IMR-90 (cell line): ENCODE measurements around the gene PSMD1. TPM values are rescaled to one million over a fixed set of nuclear protein-coding genes. Genes with fewer than 3 reads are reported as not detected.

Experiments
- ATAC-seq: fragments of 200-7000 bp; cut with Tn5 transposase; 2 replicates; pipeline ENCODE4 v1.9.1; 2020; ENCODE audit warnings: low read depth, mild to moderate bottlenecking, moderate library complexity
- BruUV-seq: library from RNA; stranded (reverse); fragments of 400-500 nt; replicated peaks from 2 replicates; lab custom pipeline; 2021; lab: Mats Ljungman, UMichigan
- CTCF ChIA-PET: fragments of 300-600 bp; formaldehyde crosslinking; extraction: SDS; loops from one replicate; lab custom pipeline; 2021; ENCODE audit warnings: antibody characterized with exemption; lab: Yijun Ruan, JAX
- POLR2A ChIA-PET: fragments of 300-600 bp; sonication (Branson Sonifier 250); formaldehyde crosslinking; loops from one replicate; lab custom pipeline; 2022; ENCODE audit warnings: antibody characterized with exemption; ENCODE audit not compliant: unreplicated experiment; lab: Charles Lee
- DNase-seq: peaks from one replicate; pipeline ENCODE4 v3.0.0; 2013
- H2AFZ ChIP-seq: replicated peaks from 2 replicates; pipeline ENCODE3; 2013; ENCODE audit warnings: low read length, mild to moderate bottlenecking; ENCODE audit not compliant: poor library complexity
- H2AK5ac ChIP-seq: 2 replicates; pipeline ENCODE4 v1.6.1; 2013; ENCODE audit warnings: low read depth, low read length, inconsistent platforms
- H2AK9ac ChIP-seq: replicated peaks from 2 replicates; pipeline ENCODE3; 2013; ENCODE audit warnings: mild to moderate bottlenecking, low read depth, low read length, moderate library complexity; ENCODE audit not compliant: poor library complexity
- H2BK120ac ChIP-seq: 2 replicates; pipeline ENCODE4 v1.6.1; 2013; ENCODE audit warnings: low read depth, low read length, inconsistent platforms
- H2BK15ac ChIP-seq: 3 replicates; pipeline ENCODE4 v1.6.1; 2013; ENCODE audit warnings: low read depth, low read length, inconsistent platforms
- H2BK20ac ChIP-seq: 2 replicates; pipeline ENCODE4 v1.6.1; 2013; ENCODE audit warnings: low read depth, mild to moderate bottlenecking, inconsistent platforms, low read length, moderate library complexity
- H2BK5ac ChIP-seq: 2 replicates; pipeline ENCODE4 v1.6.1; 2013; ENCODE audit warnings: mild to moderate bottlenecking, low read depth, low read length, inconsistent platforms; ENCODE audit not compliant: poor library complexity, severe bottlenecking
- H3K14ac ChIP-seq: replicated peaks from 2 replicates; pipeline ENCODE4 v1.6.1; 2013; ENCODE audit warnings: low read depth, low read length, inconsistent platforms
- H3K18ac ChIP-seq: 2 replicates; pipeline ENCODE4 v1.6.1; 2013; ENCODE audit warnings: low read depth, low read length, control low read depth
- H3K23ac ChIP-seq: 2 replicates; pipeline ENCODE4 v1.6.1; 2013; ENCODE audit warnings: low read depth, low read length, inconsistent platforms
- H3K27ac ChIP-seq: 2 replicates; pipeline ENCODE4 v1.5.1; 2013; ENCODE audit warnings: mild to moderate bottlenecking, control low read depth, low read length; ENCODE audit not compliant: insufficient read depth
- H3K27me3 ChIP-seq: 2 replicates; pipeline ENCODE4 v1.6.1; 2013; ENCODE audit warnings: low read length; ENCODE audit not compliant: control insufficient read depth, insufficient read depth
- H3K36me3 ChIP-seq: 2 replicates; pipeline ENCODE4 v1.6.1; 2013; ENCODE audit warnings: low read length, mixed read lengths; ENCODE audit not compliant: control insufficient read depth, insufficient read depth
- H3K4ac ChIP-seq: 2 replicates; pipeline ENCODE4 v1.6.1; 2013; ENCODE audit warnings: low read depth, low read length, inconsistent platforms
- H3K4me1 ChIP-seq: 2 replicates; pipeline ENCODE4 v1.6.1; 2013; ENCODE audit warnings: low read length, mixed read lengths; ENCODE audit not compliant: control insufficient read depth, insufficient read depth
- H3K4me2 ChIP-seq: 2 replicates; pipeline ENCODE4 v1.6.1; 2013; ENCODE audit warnings: low read depth, mild to moderate bottlenecking, control low read depth, low read length, moderate library complexity
- H3K4me3 ChIP-seq: 2 replicates; pipeline ENCODE4 v1.5.1; 2013; ENCODE audit warnings: low read depth, mild to moderate bottlenecking, control low read depth, low read length, moderate library complexity; ENCODE audit not compliant: insufficient read depth
- H3K56ac ChIP-seq: 2 replicates; pipeline ENCODE4 v1.6.1; 2013; ENCODE audit warnings: low read length, inconsistent platforms; ENCODE audit not compliant: insufficient read depth; ENCODE audit errors: extremely low read depth
- H3K79me1 ChIP-seq, 2 experiments: 2 replicates each; pipeline ENCODE4 v1.6.1; 2013; ENCODE audit warnings: low read length in 2 of 2, inconsistent platforms in 1 of 2, low read depth in 1 of 2
- H3K9ac ChIP-seq: 2 replicates; pipeline ENCODE4 v1.6.1; 2013; ENCODE audit warnings: low read depth, low read length, control low read depth
- H3K9me1 ChIP-seq: 2 replicates; pipeline ENCODE4 v1.6.1; 2013; ENCODE audit warnings: low read length, inconsistent platforms; ENCODE audit not compliant: insufficient read depth
- H3K9me3 ChIP-seq: 2 replicates; pipeline ENCODE4 v1.6.1; 2013; ENCODE audit warnings: low read length; ENCODE audit not compliant: control insufficient read depth, insufficient read depth
- H4K20me1 ChIP-seq: 2 replicates; pipeline ENCODE4 v1.6.1; 2013; ENCODE audit warnings: low read length, inconsistent platforms; ENCODE audit not compliant: insufficient read depth
- H4K5ac ChIP-seq: 2 replicates; pipeline ENCODE4 v1.6.1; 2013; ENCODE audit warnings: mild to moderate bottlenecking, low read depth, low read length, control low read depth
- H4K8ac ChIP-seq, 2 experiments: 2 replicates each; pipeline ENCODE4 v1.6.1; 2013; ENCODE audit warnings: low read depth in 2 of 2, low read length in 2 of 2, control low read depth in 1 of 2, inconsistent platforms in 1 of 2
- H4K91ac ChIP-seq: 2 replicates; pipeline ENCODE4 v1.6.1; 2013; ENCODE audit warnings: low read depth, low read length, inconsistent platforms; ENCODE audit not compliant: insufficient read depth
- BHLHE40 ChIP-seq: fragments of 150-350 bp; IDR thresholded peaks from 2 replicates; pipeline ENCODE4 v1.6.1; 2016; ENCODE audit warnings: mild to moderate bottlenecking, low read depth, low read length
- CEBPB ChIP-seq: IDR thresholded peaks from 2 replicates; pipeline ENCODE4 v1.6.1; 2012; ENCODE audit warnings: low read depth, low read length, improper control_type of control experiment
- CHD1 ChIP-seq: IDR thresholded peaks from 2 replicates; pipeline ENCODE4 v1.6.1; 2012; ENCODE audit warnings: low read depth, low read length, improper control_type of control experiment
- MAFK ChIP-seq: IDR thresholded peaks from 2 replicates; pipeline ENCODE4 v1.6.1; 2012; ENCODE audit warnings: low read depth, low read length, improper control_type of control experiment
- MAZ ChIP-seq: IDR thresholded peaks from 2 replicates; pipeline ENCODE4 v1.6.1; 2012; ENCODE audit warnings: low read depth, mild to moderate bottlenecking, low read length, improper control_type of control experiment, moderate library complexity, borderline replicate concordance
- MXI1 ChIP-seq: IDR thresholded peaks from 2 replicates; pipeline ENCODE4 v1.6.1; 2012; ENCODE audit warnings: low read depth, mild to moderate bottlenecking, low read length, moderate library complexity, borderline replicate concordance
- NFE2L2 ChIP-seq: fragments of 150-350 bp; IDR thresholded peaks from 2 replicates; pipeline ENCODE4 v1.6.1; 2016; ENCODE audit warnings: low read depth, mild to moderate bottlenecking, low read length
- POLR2A ChIP-seq: IDR thresholded peaks from 2 replicates; pipeline ENCODE4 v1.6.1; 2012; ENCODE audit warnings: mild to moderate bottlenecking, low read depth, low read length
- RAD21 ChIP-seq: IDR thresholded peaks from 2 replicates; pipeline ENCODE4 v1.6.1; 2012; ENCODE audit warnings: low read length, improper control_type of control experiment
- RCOR1 ChIP-seq: IDR thresholded peaks from 2 replicates; pipeline ENCODE4 v1.6.1; 2012; ENCODE audit warnings: mild to moderate bottlenecking, low read length, improper control_type of control experiment; ENCODE audit not compliant: insufficient replicate concordance
- RFX5 ChIP-seq: IDR thresholded peaks from 2 replicates; pipeline ENCODE4 v1.8.0; 2012; ENCODE audit warnings: low read depth, mild to moderate bottlenecking, low read length, moderate library complexity
- SMC3 ChIP-seq: fragments of 150-350 bp; IDR thresholded peaks from 2 replicates; pipeline ENCODE4 v1.6.1; 2016; ENCODE audit warnings: low read depth, mild to moderate bottlenecking, antibody characterized with exemption, low read length, moderate library complexity
- whole genome bisulfite sequencing, 2 experiments: methylation state at CpG; one replicate each; pipeline versions ENCODE4 v1.1.5 to v1.1.7; 2013; ENCODE audit warnings: missing lambda C conversion rate in 2 of 2; ENCODE audit not compliant: insufficient read length in 1 of 2; ENCODE audit errors: extremely low coverage in 2 of 2; 5-methylcytosine and 5-hydroxymethylcytosine counted together
- dilution Hi-C: fragments of 300-500 bp; cut with HindIII; formaldehyde crosslinking; loops from one replicate; pipeline ENCODE4 v1.14.3; 2018; ENCODE audit warnings: low sequenced_read_pairs; ENCODE audit not compliant: unreplicated experiment
- in situ Hi-C: fragments of 300-500 bp; cut with MboI; formaldehyde crosslinking; loops from 3 replicates; pipeline ENCODE4 v1.14.3; 2019; ENCODE audit warnings: low sequenced_read_pairs, inconsistent platforms, mixed read lengths
- intact Hi-C: fragments of 100-400 bp; cut with micrococcal nuclease; formaldehyde crosslinking; loops from 2 replicates; pipeline ENCODE4 v1.10.0; 2022
- polyA plus RNA-seq, 3 experiments: library from polyadenylated mRNA; depleted of rRNA; stranded (reverse); fragments of >200 nt; gene quantifications; 2 replicates each; pipeline ENCODE4 v1.2.3, GENCODE V29; 2012; ENCODE audit warnings: low replicate concordance in 1 of 3
- total RNA-seq: library from RNA; depleted of rRNA; stranded (reverse); fragments of >200 nt; gene quantifications from 2 replicates; pipeline ENCODE4 v1.2.3, GENCODE V29; 2012
- TF ChIP-seq, protein P1 (sequence below): conservative IDR thresholded peaks from 2 replicates; pipeline ENCODE4 v1.5.1; 2012; ENCODE audit warnings: mild to moderate bottlenecking, low read depth, low read length, improper control_type of control experiment
- TF ChIP-seq, protein P2 (sequence below): fragments of 150-350 bp; IDR thresholded peaks from 2 replicates; pipeline ENCODE4 v1.6.1; 2016; ENCODE audit warnings: low read depth, mild to moderate bottlenecking, low read length, moderate library complexity, borderline replicate concordance
- TF ChIP-seq, protein P3 (sequence below): fragments of 150-350 bp; IDR thresholded peaks from 2 replicates; pipeline ENCODE4 v1.6.1; 2017; ENCODE audit warnings: mild to moderate bottlenecking, antibody characterized with exemption, low read length, low read depth

The PSMD1 gene
- total and polyA plus RNA-seq, 2 of the 4 experiments (the other 2 are of a cell fraction) = 89.8 to 181 TPM

DNA sequence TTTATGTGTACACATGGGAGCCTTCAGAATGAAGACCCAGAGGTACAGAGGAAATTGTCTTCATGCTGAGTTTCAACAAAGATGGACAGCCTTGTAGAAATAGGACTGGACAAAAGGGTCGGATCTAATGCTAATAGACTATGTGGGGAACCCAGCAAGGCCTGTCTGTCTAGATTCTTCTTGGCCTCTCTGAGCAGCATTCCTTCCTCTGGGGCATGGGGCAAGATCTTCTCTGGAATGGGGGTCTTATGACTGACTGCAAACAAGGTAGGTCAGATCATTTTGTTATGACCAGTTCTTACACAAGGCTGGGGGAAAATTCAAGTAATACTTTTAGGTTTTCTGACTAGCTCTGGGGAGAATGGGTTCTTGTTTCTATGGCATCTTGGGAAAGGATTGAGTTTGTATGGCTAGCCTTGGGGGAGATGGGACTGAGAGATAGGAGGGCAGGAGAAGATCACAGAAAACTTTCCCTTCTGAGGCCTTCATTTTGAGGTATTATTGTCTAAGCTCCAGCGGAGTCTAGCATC is 46.4 kb upstream of the PSMD1 start:
- ATAC-seq (no peak), DNase-seq (no peak)
- no peak overlapping the region for H4K8ac ChIP-seq
- dilution Hi-C loops = no loop called here
- H3K4me2 ChIP-seq = no peak overlapping the region
- no peaks in the 10 kb centered on the region for H3K79me1 ChIP-seq
- no TSS peak for BruUV-seq
- H3K18ac ChIP-seq = no peak overlapping the region
- intact Hi-C loops = loop anchor here (10.0 kb wide), 1 partner anchor 55 kb away; no protein-coding TSS in a partner anchor
- no peak overlapping the region for H3K14ac ChIP-seq
- no peak overlapping the region for H3K4ac ChIP-seq
- WGBS, 2 experiments = 18% methylated on average over 1 of the region's 2 CpGs; no CpG with 5 or more reads in 1 of the 2 experiments
- no peak overlapping the region for H2AK9ac ChIP-seq
- H3K36me3 ChIP-seq = no peaks in the 10 kb centered on the region
- H2AK5ac ChIP-seq = no peak overlapping the region
- H2AFZ ChIP-seq = no peak overlapping the region
- POLR2A ChIA-PET = no interaction called here
- H3K27ac ChIP-seq = no peak overlapping the region
- H3K23ac ChIP-seq = no peak overlapping the region
- TF ChIP-seq BHLHE40 = no peak
- TF ChIP-seq SMC3 = no peak
- no peak for TF ChIP-seq CEBPB
- no peak for TF ChIP-seq RFX5
- no peak for TF ChIP-seq NFE2L2
- no peak for TF ChIP-seq MXI1
- TF ChIP-seq POLR2A = no peak
- TF ChIP-seq MAFK = no peak
- TF ChIP-seq, protein P1, sequence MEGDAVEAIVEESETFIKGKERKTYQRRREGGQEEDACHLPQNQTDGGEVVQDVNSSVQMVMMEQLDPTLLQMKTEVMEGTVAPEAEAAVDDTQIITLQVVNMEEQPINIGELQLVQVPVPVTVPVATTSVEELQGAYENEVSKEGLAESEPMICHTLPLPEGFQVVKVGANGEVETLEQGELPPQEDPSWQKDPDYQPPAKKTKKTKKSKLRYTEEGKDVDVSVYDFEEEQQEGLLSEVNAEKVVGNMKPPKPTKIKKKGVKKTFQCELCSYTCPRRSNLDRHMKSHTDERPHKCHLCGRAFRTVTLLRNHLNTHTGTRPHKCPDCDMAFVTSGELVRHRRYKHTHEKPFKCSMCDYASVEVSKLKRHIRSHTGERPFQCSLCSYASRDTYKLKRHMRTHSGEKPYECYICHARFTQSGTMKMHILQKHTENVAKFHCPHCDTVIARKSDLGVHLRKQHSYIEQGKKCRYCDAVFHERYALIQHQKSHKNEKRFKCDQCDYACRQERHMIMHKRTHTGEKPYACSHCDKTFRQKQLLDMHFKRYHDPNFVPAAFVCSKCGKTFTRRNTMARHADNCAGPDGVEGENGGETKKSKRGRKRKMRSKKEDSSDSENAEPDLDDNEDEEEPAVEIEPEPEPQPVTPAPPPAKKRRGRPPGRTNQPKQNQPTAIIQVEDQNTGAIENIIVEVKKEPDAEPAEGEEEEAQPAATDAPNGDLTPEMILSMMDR = no peak
- TF ChIP-seq, protein P2, sequence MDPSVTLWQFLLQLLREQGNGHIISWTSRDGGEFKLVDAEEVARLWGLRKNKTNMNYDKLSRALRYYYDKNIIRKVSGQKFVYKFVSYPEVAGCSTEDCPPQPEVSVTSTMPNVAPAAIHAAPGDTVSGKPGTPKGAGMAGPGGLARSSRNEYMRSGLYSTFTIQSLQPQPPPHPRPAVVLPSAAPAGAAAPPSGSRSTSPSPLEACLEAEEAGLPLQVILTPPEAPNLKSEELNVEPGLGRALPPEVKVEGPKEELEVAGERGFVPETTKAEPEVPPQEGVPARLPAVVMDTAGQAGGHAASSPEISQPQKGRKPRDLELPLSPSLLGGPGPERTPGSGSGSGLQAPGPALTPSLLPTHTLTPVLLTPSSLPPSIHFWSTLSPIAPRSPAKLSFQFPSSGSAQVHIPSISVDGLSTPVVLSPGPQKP = no peak
- no peak for TF ChIP-seq CHD1
- TF ChIP-seq, protein P3, sequence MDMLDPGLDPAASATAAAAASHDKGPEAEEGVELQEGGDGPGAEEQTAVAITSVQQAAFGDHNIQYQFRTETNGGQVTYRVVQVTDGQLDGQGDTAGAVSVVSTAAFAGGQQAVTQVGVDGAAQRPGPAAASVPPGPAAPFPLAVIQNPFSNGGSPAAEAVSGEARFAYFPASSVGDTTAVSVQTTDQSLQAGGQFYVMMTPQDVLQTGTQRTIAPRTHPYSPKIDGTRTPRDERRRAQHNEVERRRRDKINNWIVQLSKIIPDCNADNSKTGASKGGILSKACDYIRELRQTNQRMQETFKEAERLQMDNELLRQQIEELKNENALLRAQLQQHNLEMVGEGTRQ = no peak
- no peak for TF ChIP-seq RCOR1
- no peak for TF ChIP-seq MAZ
- no peak for TF ChIP-seq RAD21
- H3K9me1 ChIP-seq = no peaks in the 10 kb centered on the region
- H3K27me3 ChIP-seq = peaks cover 56% of the 10 kb centered on the region
- CTCF ChIA-PET = no interaction called here
- no peaks in the 10 kb centered on the region for H4K20me1 ChIP-seq
- no peaks in the 10 kb centered on the region for H3K9me3 ChIP-seq
- no peak overlapping the region for H3K9ac ChIP-seq
- H2BK20ac ChIP-seq = no peak overlapping the region
- no peaks in the 10 kb centered on the region for H3K4me1 ChIP-seq
- no peak overlapping the region for H4K91ac ChIP-seq
- no peak overlapping the region for H2BK120ac ChIP-seq
- H4K5ac ChIP-seq = no peak overlapping the region
- no peak overlapping the region for H3K4me3 ChIP-seq
- no peak overlapping the region for H2BK15ac ChIP-seq
- H2BK5ac ChIP-seq = no peak overlapping the region
- in situ Hi-C loops = no loop called here
- no peak overlapping the region for H3K56ac ChIP-seq
